ENCODE data around the gene CHTF8. TPM values are rescaled to one million over a fixed set of nuclear protein-coding genes. Genes with fewer than 3 reads are reported as not detected.

Gene CHTF8
- total RNA-seq, 1 donor from 2014 or later, result 169 TPM

GRCh38 chr16:69120096-69120664 lies 12.2 kb downstream of the CHTF8 start:
- Mint-ChIP-seq H3K4me3 (ENCODE audit: unreplicated experiment) (no peak overlapping the region), H3K9me3 (ENCODE audit: unreplicated experiment) (no peaks in the 10 kb centered on the region), H3K4me1 (ENCODE audit: unreplicated experiment) (peaks cover 12% of the 10 kb centered on the region), H3K27ac (ENCODE audit: unreplicated experiment) (no peak overlapping the region), H3K27me3 (ENCODE audit: unreplicated experiment) (peaks cover 3% of the 10 kb centered on the region), H3K36me3 (ENCODE audit: low read depth, unreplicated experiment) (peaks cover 24% of the 10 kb centered on the region)
- no peak for DNase-seq (ENCODE audit: low spot score)
- no peak for TF ChIP-seq CTCF (IDR thresholded peaks at IDR 0.05; ENCODE audit: unreplicated experiment)

GRCh38 chr16:69119536-69119935 lies 12.9 kb downstream of the CHTF8 start:
- Mint-ChIP-seq H3K36me3 (ENCODE audit: low read depth, unreplicated experiment) (peaks cover 24% of the 10 kb centered on the region), H3K4me3 (ENCODE audit: unreplicated experiment) (no peak overlapping the region), H3K27me3 (ENCODE audit: unreplicated experiment) (peaks cover 3% of the 10 kb centered on the region)

GRCh38 chr16:69118994-69119393 lies 13.4 kb downstream of the CHTF8 start:
- Mint-ChIP-seq H3K4me1 (ENCODE audit: unreplicated experiment) (peaks cover 12% of the 10 kb centered on the region), H3K4me3 (ENCODE audit: unreplicated experiment) (no peak overlapping the region), H3K36me3 (ENCODE audit: low read depth, unreplicated experiment) (peaks cover 22% of the 10 kb centered on the region), H3K27ac (ENCODE audit: unreplicated experiment) (no peak overlapping the region), H3K27me3 (ENCODE audit: unreplicated experiment) (peaks cover 3% of the 10 kb centered on the region), H3K9me3 (ENCODE audit: unreplicated experiment) (no peaks in the 10 kb centered on the region)
- DNase-seq (ENCODE audit: low spot score), result no peak
- TF ChIP-seq CTCF (IDR thresholded peaks at IDR 0.05; ENCODE audit: unreplicated experiment), result no peak

More at GRCh38 chr16:69119536-69119935, 12.9 kb downstream of the CHTF8 start:
- Mint-ChIP-seq H3K27ac (ENCODE audit: unreplicated experiment) (no peak overlapping the region), H3K9me3 (ENCODE audit: unreplicated experiment) (no peaks in the 10 kb centered on the region), H3K4me1 (ENCODE audit: unreplicated experiment) (peaks cover 12% of the 10 kb centered on the region)
- TF ChIP-seq CTCF (IDR thresholded peaks at IDR 0.05; ENCODE audit: unreplicated experiment), result no peak
- no peak for DNase-seq (ENCODE audit: low spot score)

GRCh38 chr16:69118468-69118867 lies 13.9 kb downstream of the CHTF8 start:
- H3K27ac Mint-ChIP-seq (ENCODE audit: unreplicated experiment), result peak overlapping the region; percentile 27
- peaks cover 21% of the 10 kb centered on the region for H3K36me3 Mint-ChIP-seq (ENCODE audit: low read depth, unreplicated experiment)
- peaks cover 3% of the 10 kb centered on the region for H3K27me3 Mint-ChIP-seq (ENCODE audit: unreplicated experiment)
- peaks cover 12% of the 10 kb centered on the region for H3K4me1 Mint-ChIP-seq (ENCODE audit: unreplicated experiment)
- no peak for DNase-seq (ENCODE audit: low spot score)
- H3K4me3 Mint-ChIP-seq (ENCODE audit: unreplicated experiment), result peak overlapping the region; percentile 75
- TF ChIP-seq CTCF (IDR thresholded peaks at IDR 0.05; ENCODE audit: unreplicated experiment), result no peak
- no peaks in the 10 kb centered on the region for H3K9me3 Mint-ChIP-seq (ENCODE audit: unreplicated experiment)

- Mint-ChIP-seq H3K36me3 (ENCODE audit: low read depth, unreplicated experiment) (peaks cover 21% of the 10 kb centered on the region), H3K27ac (ENCODE audit: unreplicated experiment) (no peak overlapping the region), H3K9me3 (ENCODE audit: unreplicated experiment) (no peaks in the 10 kb centered on the region)
Observed at GRCh38 chr16:69116906-69117305, 15.5 kb downstream of the CHTF8 start.

More at GRCh38 chr16:69116906-69117305, 15.5 kb downstream of the CHTF8 start:
- no peak for TF ChIP-seq CTCF (IDR thresholded peaks at IDR 0.05; ENCODE audit: unreplicated experiment)
- H3K4me3 Mint-ChIP-seq (ENCODE audit: unreplicated experiment), result no peak overlapping the region
- H3K27me3 Mint-ChIP-seq (ENCODE audit: unreplicated experiment), result peaks cover 3% of the 10 kb centered on the region
- DNase-seq (ENCODE audit: low spot score), result no peak
- peaks cover 12% of the 10 kb centered on the region for H3K4me1 Mint-ChIP-seq (ENCODE audit: unreplicated experiment)

All from endothelial cell (in vitro differentiated cells).